Measurements from ENCODE around the gene SOX18. TPM values are rescaled to one million over a fixed set of nuclear protein-coding genes. Genes with fewer than 3 reads are reported as not detected.

The SOX18 gene
- total and polyA plus RNA-seq, 2 of the 13 experiments (the other 11 are each of a cell fraction or from before 2014, with no cell fraction given): 1.6 to 1.9 TPM

DNA sequence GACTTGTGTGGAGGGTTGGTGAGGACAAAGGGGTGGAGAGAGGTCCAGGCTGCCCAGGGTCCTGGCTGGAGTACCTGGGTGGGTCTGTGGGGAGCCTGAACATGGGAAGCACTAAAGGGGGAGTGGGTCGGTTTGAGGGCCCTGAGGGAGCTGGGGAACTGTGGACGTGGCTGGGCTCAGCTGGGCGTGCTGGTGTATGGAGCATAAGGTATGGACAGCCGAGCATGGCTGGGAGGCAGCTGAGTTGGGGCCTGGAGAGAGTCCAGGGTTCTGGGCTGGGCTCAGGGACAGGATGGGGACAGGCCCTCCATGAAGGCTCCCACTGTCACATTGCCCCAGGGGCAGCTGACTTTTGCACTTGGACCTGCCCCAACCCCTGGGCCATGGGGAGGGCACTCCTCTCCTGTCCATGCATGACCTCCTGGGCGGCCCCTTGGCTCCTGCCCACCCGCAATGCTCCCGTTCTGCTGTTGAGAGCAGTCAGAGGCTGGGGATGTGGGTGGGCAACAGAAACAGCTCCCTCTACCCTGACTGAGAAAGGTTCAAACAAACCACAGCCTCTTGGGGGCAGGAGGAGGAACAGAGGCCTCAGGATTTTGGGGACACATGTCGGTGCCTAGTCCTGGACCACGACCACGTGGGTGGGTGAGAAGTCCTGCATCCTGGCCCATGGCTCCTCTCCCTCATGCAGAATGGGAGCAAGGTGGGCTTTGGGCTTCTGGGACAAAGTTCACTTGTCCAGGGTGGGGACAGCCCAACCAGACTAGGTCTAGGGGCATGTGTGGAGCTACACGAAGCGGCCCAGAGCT is 9.0 kb downstream of the SOX18 start (continued):
- TF ChIP-seq HBP1 (CRISPR knock-in tag; IDR thresholded peaks at IDR 0.05; ENCODE audit: low read depth) (no peak), CREM (IDR thresholded peaks at IDR 0.05) (peak; percentile 15; the same call in 1 of the 2 replicates), CREM (CRISPR knock-in tag; IDR thresholded peaks at IDR 0.05) (no peak), ZNF761 (CRISPR knock-in tag; conservative IDR thresholded peaks at IDR 0.05) (no peak), RBFOX2 (IDR thresholded peaks at IDR 0.05; ENCODE audit: low read depth, low read length) (peak; percentile 61), ZNF609 (CRISPR knock-in tag; IDR thresholded peaks at IDR 0.05; ENCODE audit: borderline replicate concordance) (peak; percentile 61; the same call in 1 of the 2 replicates), ATF2 (CRISPR knock-in tag; IDR thresholded peaks at IDR 0.05) (0 out of 2 replicates have a peak, but pooled peaks have one; percentile 2), SNAPC2 (CRISPR knock-in tag; IDR thresholded peaks at IDR 0.05) (no peak), ZBTB44 (CRISPR knock-in tag; IDR thresholded peaks at IDR 0.05) (no peak), SMAD3 (CRISPR knock-in tag; IDR thresholded peaks at IDR 0.05) (no peak; the same call in 1 of the 2 replicates), ZNF234 (CRISPR knock-in tag; conservative IDR thresholded peaks at IDR 0.05) (no peak), ZNF10 (CRISPR knock-in tag; IDR thresholded peaks at IDR 0.05; ENCODE audit: borderline replicate concordance, low read depth) (no peak), NFYB (CRISPR knock-in tag; IDR thresholded peaks at IDR 0.05) (peak; percentile 6; the same call in 1 of the 2 replicates), SAFB2 (CRISPR knock-in tag; IDR thresholded peaks at IDR 0.05; ENCODE audit: borderline replicate concordance, low read depth) (no peak), MAFG (CRISPR knock-in tag; IDR thresholded peaks at IDR 0.05) (no peak)
- TF ChIP-seq, protein P1, sequence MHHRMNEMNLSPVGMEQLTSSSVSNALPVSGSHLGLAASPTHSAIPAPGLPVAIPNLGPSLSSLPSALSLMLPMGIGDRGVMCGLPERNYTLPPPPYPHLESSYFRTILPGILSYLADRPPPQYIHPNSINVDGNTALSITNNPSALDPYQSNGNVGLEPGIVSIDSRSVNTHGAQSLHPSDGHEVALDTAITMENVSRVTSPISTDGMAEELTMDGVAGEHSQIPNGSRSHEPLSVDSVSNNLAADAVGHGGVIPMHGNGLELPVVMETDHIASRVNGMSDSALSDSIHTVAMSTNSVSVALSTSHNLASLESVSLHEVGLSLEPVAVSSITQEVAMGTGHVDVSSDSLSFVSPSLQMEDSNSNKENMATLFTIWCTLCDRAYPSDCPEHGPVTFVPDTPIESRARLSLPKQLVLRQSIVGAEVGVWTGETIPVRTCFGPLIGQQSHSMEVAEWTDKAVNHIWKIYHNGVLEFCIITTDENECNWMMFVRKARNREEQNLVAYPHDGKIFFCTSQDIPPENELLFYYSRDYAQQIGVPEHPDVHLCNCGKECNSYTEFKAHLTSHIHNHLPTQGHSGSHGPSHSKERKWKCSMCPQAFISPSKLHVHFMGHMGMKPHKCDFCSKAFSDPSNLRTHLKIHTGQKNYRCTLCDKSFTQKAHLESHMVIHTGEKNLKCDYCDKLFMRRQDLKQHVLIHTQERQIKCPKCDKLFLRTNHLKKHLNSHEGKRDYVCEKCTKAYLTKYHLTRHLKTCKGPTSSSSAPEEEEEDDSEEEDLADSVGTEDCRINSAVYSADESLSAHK (CRISPR knock-in tag; IDR thresholded peaks at IDR 0.05; ENCODE audit: borderline replicate concordance): no peak

All from HepG2 (cell line).